ENCODE results near the gene HLA-DRA. TPM values are rescaled to one million over a fixed set of nuclear protein-coding genes. Genes with fewer than 3 reads are reported as not detected.

Gene HLA-DRA
- total and polyA plus RNA-seq, 2 donors (not counting 3 experiments of a cell fraction or from before 2014, with no cell fraction given), result not detected

DNA sequence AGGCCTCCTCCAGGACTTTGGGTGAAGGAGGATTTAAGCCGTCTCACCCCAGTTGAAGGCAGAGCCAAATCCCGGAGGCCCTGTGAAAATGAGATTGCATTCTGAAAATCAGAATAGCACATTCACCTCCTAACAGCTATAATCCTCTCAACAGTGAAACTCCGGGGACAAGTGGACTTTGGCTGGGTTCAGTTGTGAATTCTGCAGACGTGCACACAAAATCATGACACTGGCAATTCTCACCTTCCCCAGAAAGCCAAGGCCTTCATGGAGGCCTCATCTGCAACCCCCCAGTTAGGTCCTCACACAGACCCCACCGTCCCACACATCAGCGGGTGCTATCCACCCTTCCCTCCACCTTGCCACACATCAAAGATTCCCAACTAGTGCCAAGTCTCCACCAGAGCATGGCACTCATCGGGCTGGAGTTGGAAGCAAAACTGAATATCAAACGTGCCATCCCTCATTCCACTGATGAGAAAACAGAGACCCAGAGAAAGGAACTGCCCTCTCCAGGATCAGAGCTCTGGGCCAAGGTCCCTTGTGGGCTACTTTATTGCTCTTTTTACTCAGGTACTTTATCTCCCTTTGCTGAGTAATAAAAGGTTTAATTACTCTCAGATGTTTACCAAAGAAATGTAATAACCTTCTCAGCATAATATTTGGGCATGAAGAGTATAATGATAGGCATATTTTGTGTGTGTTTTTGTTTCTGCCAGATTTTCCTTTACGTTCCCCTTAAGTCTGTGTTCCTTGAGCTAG is 27.9 kb upstream of the HLA-DRA start:
- Histone ChIP-seq H3K27me3 (ENCODE audit: control insufficient read depth in 2 of 2, insufficient read depth in 2 of 2, low read length in 2 of 2) (peaks cover 26 to 34% of the 10 kb centered on the region in 2 experiments), H3K4me1 (ENCODE audit: control insufficient read depth, extremely low read depth, insufficient read depth, low read length) (peaks cover 8% of the 10 kb centered on the region), H3K36me3 (ENCODE audit: control insufficient read depth in 2 of 2, extremely low read depth in 1 of 2, insufficient read depth in 2 of 2, low read length in 2 of 2) (no peaks in the 10 kb centered on the region), H2AFZ (ENCODE audit: low read depth, low read length) (no peak overlapping the region), H3K4me3 (replicated peaks in 1 of 3; ENCODE audit: insufficient read depth in 1 of 3, low read depth in 1 of 3, low read length in 3 of 3) (no peak overlapping the region), H3K27ac (ENCODE audit: insufficient read depth, low read depth, low read length) (no peak overlapping the region), H3K79me2 (ENCODE audit: control insufficient read depth, insufficient read depth, low read length) (no peaks in the 10 kb centered on the region), H3K9me3 (replicated peaks; ENCODE audit: control insufficient read depth, insufficient read depth, low read length) (no peaks in the 10 kb centered on the region), H3K9ac (replicated peaks; ENCODE audit: extremely low read depth, insufficient read depth, low read length) (no peak overlapping the region), H4K20me1 (replicated peaks; ENCODE audit: control insufficient read depth, extremely low read depth, insufficient read depth, low read length) (no peaks in the 10 kb centered on the region), H3K4me2 (ENCODE audit: insufficient read depth, low read length) (no peak overlapping the region), H3K9me1 (replicated peaks; ENCODE audit: control insufficient read depth, extremely low read depth, insufficient read depth, low read length) (no peaks in the 10 kb centered on the region)
- ChIA-PET POLR2A (no interaction called here), CTCF (interaction anchor here (1.4 to 1.7 kb wide), 2 partner anchors 166 to 374 kb away, joined by 4 to 7 read pairs; no protein-coding TSS in a partner anchor)
- no peak for DNase-seq (ENCODE audit: low read depth, low spot score)
- FAIRE-seq, result no peak
- no TSS peak for BruUV-seq (replicated peaks)
- no peak for TF ChIP-seq MYC (IDR thresholded peaks at IDR 0.05; ENCODE audit: low read depth, low read length)
- TF ChIP-seq, protein P1, sequence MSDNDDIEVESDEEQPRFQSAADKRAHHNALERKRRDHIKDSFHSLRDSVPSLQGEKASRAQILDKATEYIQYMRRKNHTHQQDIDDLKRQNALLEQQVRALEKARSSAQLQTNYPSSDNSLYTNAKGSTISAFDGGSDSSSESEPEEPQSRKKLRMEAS (IDR thresholded peaks at IDR 0.05; ENCODE audit: insufficient read depth, insufficient read length), result no peak
- no peak for TF ChIP-seq POLR2AphosphoS5 (IDR thresholded peaks at IDR 0.05; ENCODE audit: insufficient read depth, low read depth, low read length)
- no peak for TF ChIP-seq FOS (IDR thresholded peaks at IDR 0.05; ENCODE audit: borderline replicate concordance, insufficient read depth, low read length)
- TF ChIP-seq JUN (IDR thresholded peaks at IDR 0.05; ENCODE audit: borderline replicate concordance, insufficient read depth, insufficient read length, low read depth), result no peak
- no peak for TF ChIP-seq EZH2 (IDR thresholded peaks at IDR 0.05; ENCODE audit: borderline replicate concordance, low read depth, low read length, severe bottlenecking)
- no peak for TF ChIP-seq POLR2A (IDR thresholded peaks at IDR 0.05; ENCODE audit: low read depth, low read length)
- TF ChIP-seq, protein P2, sequence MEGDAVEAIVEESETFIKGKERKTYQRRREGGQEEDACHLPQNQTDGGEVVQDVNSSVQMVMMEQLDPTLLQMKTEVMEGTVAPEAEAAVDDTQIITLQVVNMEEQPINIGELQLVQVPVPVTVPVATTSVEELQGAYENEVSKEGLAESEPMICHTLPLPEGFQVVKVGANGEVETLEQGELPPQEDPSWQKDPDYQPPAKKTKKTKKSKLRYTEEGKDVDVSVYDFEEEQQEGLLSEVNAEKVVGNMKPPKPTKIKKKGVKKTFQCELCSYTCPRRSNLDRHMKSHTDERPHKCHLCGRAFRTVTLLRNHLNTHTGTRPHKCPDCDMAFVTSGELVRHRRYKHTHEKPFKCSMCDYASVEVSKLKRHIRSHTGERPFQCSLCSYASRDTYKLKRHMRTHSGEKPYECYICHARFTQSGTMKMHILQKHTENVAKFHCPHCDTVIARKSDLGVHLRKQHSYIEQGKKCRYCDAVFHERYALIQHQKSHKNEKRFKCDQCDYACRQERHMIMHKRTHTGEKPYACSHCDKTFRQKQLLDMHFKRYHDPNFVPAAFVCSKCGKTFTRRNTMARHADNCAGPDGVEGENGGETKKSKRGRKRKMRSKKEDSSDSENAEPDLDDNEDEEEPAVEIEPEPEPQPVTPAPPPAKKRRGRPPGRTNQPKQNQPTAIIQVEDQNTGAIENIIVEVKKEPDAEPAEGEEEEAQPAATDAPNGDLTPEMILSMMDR (IDR thresholded peaks at IDR 0.05; ENCODE audit: extremely low read depth in 1 of 2, insufficient read depth in 1 of 2, low read depth in 1 of 2, low read length in 2 of 2), result no peak
- TF ChIP-seq GATA2 (IDR thresholded peaks at IDR 0.05; ENCODE audit: insufficient read depth, insufficient read length, low read depth, low read length), result no peak
- dilution Hi-C loops (cut with MboI; ENCODE audit: extremely low pct_ligation_motif_present, low sequenced_read_pairs), result loop anchor here (25.0 kb wide), 1 partner anchor 149 kb away; no protein-coding TSS in a partner anchor
- intact Hi-C loops (cut with micrococcal nuclease), result loop anchor here (2.0 to 10.0 kb wide), 2 partner anchors 157 to 297 kb away; no protein-coding TSS in a partner anchor

All from endothelial cell of umbilical vein (primary cell).